HepG2 (cell line): ENCODE data around the gene ERCC4. TPM values are rescaled to one million over a fixed set of nuclear protein-coding genes. Genes with fewer than 3 reads are reported as not detected.

Experiments used
- CCDC6 ChIP-seq: sonication (generic); formaldehyde crosslinking; IDR thresholded peaks from 2 replicates; pipeline ENCODE4 v1.8.1; 2022; ENCODE audit warnings: mild to moderate bottlenecking, missing genetic modification reagents, moderate library complexity
- EZH2 ChIP-seq: conservative IDR thresholded peaks from 2 replicates; pipeline ENCODE4 v1.6.1; 2012; ENCODE audit warnings: mild to moderate bottlenecking, low read depth, low read length, moderate library complexity
- MEIS1 ChIP-seq: sonication (generic); formaldehyde crosslinking; IDR thresholded peaks from 2 replicates; pipeline ENCODE4 v1.9.0; 2021; ENCODE audit warnings: mild to moderate bottlenecking, missing genetic modification reagents, moderate library complexity, borderline replicate concordance
- MIER3 ChIP-seq: IDR thresholded peaks from 2 replicates; pipeline ENCODE4 v1.6.1; 2016; ENCODE audit warnings: missing compliant biosample characterization, borderline replicate concordance
- NCOA1 ChIP-seq: sonication (generic); formaldehyde crosslinking; IDR thresholded peaks from 2 replicates; pipeline ENCODE4 v1.9.0; 2021; ENCODE audit warnings: missing genetic modification reagents
- NFE2L1 ChIP-seq: sonication (generic); formaldehyde crosslinking; IDR thresholded peaks from 2 replicates; pipeline ENCODE4 v1.4.0; 2020; ENCODE audit warnings: missing genetic modification reagents, mild to moderate bottlenecking, borderline replicate concordance
- REXO4 ChIP-seq: sonication (generic); formaldehyde crosslinking; IDR thresholded peaks from 2 replicates; pipeline ENCODE4 v1.8.0; 2022; ENCODE audit warnings: missing genetic modification reagents, mild to moderate bottlenecking, borderline replicate concordance
- TCF7 ChIP-seq: sonication (generic); IDR thresholded peaks from 2 replicates; pipeline ENCODE4 v1.6.1; 2016; ENCODE audit warnings: antibody characterized with exemption, low read depth
- TMF1 ChIP-seq: sonication (generic); formaldehyde crosslinking; IDR thresholded peaks from 2 replicates; pipeline ENCODE4 v1.8.1; 2022; ENCODE audit warnings: low read depth, missing genetic modification reagents
- XRCC5 ChIP-seq: fragments of 200-400 bp; formaldehyde crosslinking; optimal IDR thresholded peaks from 2 replicates; pipeline ENCODE3; 2017; ENCODE audit warnings: mild to moderate bottlenecking, low read length
- ZFP36 ChIP-seq: fragments of 150-350 bp; IDR thresholded peaks from 2 replicates; pipeline ENCODE4 v1.6.1; 2018; ENCODE audit warnings: borderline replicate concordance, low read length, low read depth; ENCODE audit not compliant: partially characterized antibody
- ZNF24 ChIP-seq: fragments of 450-650 bp; IDR thresholded peaks from 2 replicates; pipeline ENCODE4 v1.6.1; 2017; ENCODE audit warnings: antibody characterized with exemption, mild to moderate bottlenecking
- ZNF292 ChIP-seq: sonication (generic); formaldehyde crosslinking; IDR thresholded peaks from 2 replicates; pipeline ENCODE4 v1.8.1; 2022; ENCODE audit warnings: mild to moderate bottlenecking, low read depth, missing genetic modification reagents, borderline replicate concordance
- ZNF337 ChIP-seq: sonication (generic); formaldehyde crosslinking; IDR thresholded peaks from 2 replicates; pipeline ENCODE4 v1.5.1; 2020; ENCODE audit warnings: missing genetic modification reagents, low read depth, mild to moderate bottlenecking, borderline replicate concordance
- ZNF543 ChIP-seq: sonication (generic); formaldehyde crosslinking; IDR thresholded peaks from 2 replicates; pipeline ENCODE4 v1.4.0; 2020; ENCODE audit warnings: mild to moderate bottlenecking, missing genetic modification reagents
- ZNF691 ChIP-seq: sonication (generic); formaldehyde crosslinking; IDR thresholded peaks from 2 replicates; pipeline ENCODE4 v1.4.0; 2020; ENCODE audit warnings: missing genetic modification reagents, low read depth, mild to moderate bottlenecking, borderline replicate concordance
- ZNF704 ChIP-seq: sonication (generic); formaldehyde crosslinking; IDR thresholded peaks from 2 replicates; pipeline ENCODE4 v1.8.1; 2023; ENCODE audit warnings: mild to moderate bottlenecking, inconsistent platforms, moderate library complexity, missing genetic modification reagents, borderline replicate concordance
- polyA plus RNA-seq, 8 experiments: library from polyadenylated mRNA; depleted of rRNA in 3 of 8; stranded (reverse) in 7 of 8; unstranded in 1 of 8; fragments of >200 nt; fragmentation: Illumina TruSeq in 4 of 8; extraction: Trizol in 4 of 8; gene quantifications; 2 replicates each; pipeline versions ENCODE4 v1.2.1 to v1.2.3, GENCODE V29; 2011 to 2016; ENCODE audit warnings: low read depth in 4 of 8, missing spikeins in 1 of 8, mixed read lengths in 1 of 8; ENCODE audit not compliant: insufficient read depth in 1 of 8
- total RNA-seq, 5 experiments: library from RNA; depleted of rRNA; stranded (reverse); fragments of >200 nt; fragmentation: Illumina TruSeq; extraction: Trizol; gene quantifications; 2 replicates each; pipeline ENCODE4 v1.2.3, GENCODE V29; 2016; ENCODE audit warnings: low read depth in 1 of 5
- TF ChIP-seq, protein P1 (sequence below): sonication (generic); formaldehyde crosslinking; IDR thresholded peaks from 2 replicates; pipeline ENCODE4 v1.4.0; 2020; ENCODE audit warnings: missing genetic modification reagents
- TF ChIP-seq, protein P2 (sequence below): sonication (generic); formaldehyde crosslinking; IDR thresholded peaks from 2 replicates; pipeline ENCODE4 v1.5.0; 2020; ENCODE audit warnings: missing genetic modification reagents
- TF ChIP-seq, protein P3 (sequence below): sonication (generic); formaldehyde crosslinking; conservative IDR thresholded peaks from 2 replicates; pipeline ENCODE4 v1.8.1; 2023; ENCODE audit warnings: missing genetic modification reagents

ERCC4 gene
- total and polyA plus RNA-seq, 2 of the 13 experiments (the other 11 are each of a cell fraction or from before 2014, with no cell fraction given) = 5.4 to 15.2 TPM

- TF ChIP-seq, protein P1, sequence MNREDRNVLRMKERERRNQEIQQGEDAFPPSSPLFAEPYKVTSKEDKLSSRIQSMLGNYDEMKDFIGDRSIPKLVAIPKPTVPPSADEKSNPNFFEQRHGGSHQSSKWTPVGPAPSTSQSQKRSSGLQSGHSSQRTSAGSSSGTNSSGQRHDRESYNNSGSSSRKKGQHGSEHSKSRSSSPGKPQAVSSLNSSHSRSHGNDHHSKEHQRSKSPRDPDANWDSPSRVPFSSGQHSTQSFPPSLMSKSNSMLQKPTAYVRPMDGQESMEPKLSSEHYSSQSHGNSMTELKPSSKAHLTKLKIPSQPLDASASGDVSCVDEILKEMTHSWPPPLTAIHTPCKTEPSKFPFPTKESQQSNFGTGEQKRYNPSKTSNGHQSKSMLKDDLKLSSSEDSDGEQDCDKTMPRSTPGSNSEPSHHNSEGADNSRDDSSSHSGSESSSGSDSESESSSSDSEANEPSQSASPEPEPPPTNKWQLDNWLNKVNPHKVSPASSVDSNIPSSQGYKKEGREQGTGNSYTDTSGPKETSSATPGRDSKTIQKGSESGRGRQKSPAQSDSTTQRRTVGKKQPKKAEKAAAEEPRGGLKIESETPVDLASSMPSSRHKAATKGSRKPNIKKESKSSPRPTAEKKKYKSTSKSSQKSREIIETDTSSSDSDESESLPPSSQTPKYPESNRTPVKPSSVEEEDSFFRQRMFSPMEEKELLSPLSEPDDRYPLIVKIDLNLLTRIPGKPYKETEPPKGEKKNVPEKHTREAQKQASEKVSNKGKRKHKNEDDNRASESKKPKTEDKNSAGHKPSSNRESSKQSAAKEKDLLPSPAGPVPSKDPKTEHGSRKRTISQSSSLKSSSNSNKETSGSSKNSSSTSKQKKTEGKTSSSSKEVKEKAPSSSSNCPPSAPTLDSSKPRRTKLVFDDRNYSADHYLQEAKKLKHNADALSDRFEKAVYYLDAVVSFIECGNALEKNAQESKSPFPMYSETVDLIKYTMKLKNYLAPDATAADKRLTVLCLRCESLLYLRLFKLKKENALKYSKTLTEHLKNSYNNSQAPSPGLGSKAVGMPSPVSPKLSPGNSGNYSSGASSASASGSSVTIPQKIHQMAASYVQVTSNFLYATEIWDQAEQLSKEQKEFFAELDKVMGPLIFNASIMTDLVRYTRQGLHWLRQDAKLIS (CRISPR knock-in tag) = no peak
- TF ChIP-seq, protein P2, sequence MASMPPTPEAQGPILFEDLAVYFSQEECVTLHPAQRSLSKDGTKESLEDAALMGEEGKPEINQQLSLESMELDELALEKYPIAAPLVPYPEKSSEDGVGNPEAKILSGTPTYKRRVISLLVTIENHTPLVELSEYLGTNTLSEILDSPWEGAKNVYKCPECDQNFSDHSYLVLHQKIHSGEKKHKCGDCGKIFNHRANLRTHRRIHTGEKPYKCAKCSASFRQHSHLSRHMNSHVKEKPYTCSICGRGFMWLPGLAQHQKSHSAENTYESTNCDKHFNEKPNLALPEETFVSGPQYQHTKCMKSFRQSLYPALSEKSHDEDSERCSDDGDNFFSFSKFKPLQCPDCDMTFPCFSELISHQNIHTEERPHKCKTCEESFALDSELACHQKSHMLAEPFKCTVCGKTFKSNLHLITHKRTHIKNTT (CRISPR knock-in tag) = no peak
- TF ChIP-seq CCDC6 (CRISPR knock-in tag) (0 out of 2 replicates have a peak, but pooled peaks have one; percentile 37), ZFP36 (no peak), ZNF337 (CRISPR knock-in tag) (no peak), TMF1 (CRISPR knock-in tag) (no peak), MIER3 (CRISPR knock-in tag) (no peak), NFE2L1 (CRISPR knock-in tag) (no peak), ZNF691 (CRISPR knock-in tag) (no peak), MEIS1 (CRISPR knock-in tag) (no peak), ZNF24 (no peak), ZNF543 (CRISPR knock-in tag) (no peak), TCF7 (peak; percentile 27; the same call in 1 of the 2 replicates), REXO4 (no peak), EZH2 (no peak), XRCC5 (peak; percentile 73), ZNF292 (CRISPR knock-in tag) (peak; percentile 49; the same call in 1 of the 2 replicates), NCOA1 (CRISPR knock-in tag) (no peak; the same call in 1 of the 2 replicates), ZNF704 (CRISPR knock-in tag) (no peak)
- TF ChIP-seq, protein P3, sequence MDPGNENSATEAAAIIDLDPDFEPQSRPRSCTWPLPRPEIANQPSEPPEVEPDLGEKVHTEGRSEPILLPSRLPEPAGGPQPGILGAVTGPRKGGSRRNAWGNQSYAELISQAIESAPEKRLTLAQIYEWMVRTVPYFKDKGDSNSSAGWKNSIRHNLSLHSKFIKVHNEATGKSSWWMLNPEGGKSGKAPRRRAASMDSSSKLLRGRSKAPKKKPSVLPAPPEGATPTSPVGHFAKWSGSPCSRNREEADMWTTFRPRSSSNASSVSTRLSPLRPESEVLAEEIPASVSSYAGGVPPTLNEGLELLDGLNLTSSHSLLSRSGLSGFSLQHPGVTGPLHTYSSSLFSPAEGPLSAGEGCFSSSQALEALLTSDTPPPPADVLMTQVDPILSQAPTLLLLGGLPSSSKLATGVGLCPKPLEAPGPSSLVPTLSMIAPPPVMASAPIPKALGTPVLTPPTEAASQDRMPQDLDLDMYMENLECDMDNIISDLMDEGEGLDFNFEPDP = no peak
Measured at GRCh38 chr16:13957197-13958078, 37.5 kb downstream of the ERCC4 start (continued).
